GM18861 (cell line): Measurements from ENCODE around the gene AGAP2.

Source experiments
- ATAC-seq: cut with Tn5 transposase; IDR thresholded peaks from one replicate; pipeline ENCODE4 v1.9.1; 2021; ENCODE audit not compliant: unreplicated experiment

Gene AGAP2

GRCh38 chr12:57767876-57768275, 29.3 kb upstream of the AGAP2 start:
- no peak for ATAC-seq

GRCh38 chr12:57767305-57767698, 28.8 kb upstream of the AGAP2 start:
- ATAC-seq, result no peak

GRCh38 chr12:57766464-57767304, 28.1 kb upstream of the AGAP2 start, which contains the start of gene CYP27B1:
CYP27B1 (minus strand) TSS chr12:57767078; CDS start chr12:57767041, 37 bp downstream.
- no peak for ATAC-seq

GRCh38 chr12:57765698-57766463, 27.3 kb upstream of the AGAP2 start:
- no peak for ATAC-seq

GRCh38 chr12:57765003-57765697, 26.6 kb upstream of the AGAP2 start:
- no peak for ATAC-seq

- ATAC-seq, result no peak
Measured at GRCh38 chr12:57764662-57765002, 26.1 kb upstream of the AGAP2 start.

- ATAC-seq, result no peak
Measured at GRCh38 chr12:57763881-57764661, 25.5 kb upstream of the AGAP2 start.

- no peak for ATAC-seq
Measured at GRCh38 chr12:57762463-57762862, 23.9 kb upstream of the AGAP2 start.

GRCh38 chr12:57761391-57761998, 23.0 kb upstream of the AGAP2 start:
- ATAC-seq, result no peak

- ATAC-seq, result no peak
Measured at GRCh38 chr12:57760347-57760982, 21.9 kb upstream of the AGAP2 start.

- ATAC-seq, result no peak
Measured at GRCh38 chr12:57759360-57759980, 20.9 kb upstream of the AGAP2 start.

GRCh38 chr12:57758552-57759359, 20.2 kb upstream of the AGAP2 start:
- no peak for ATAC-seq

- no peak for ATAC-seq
Measured at GRCh38 chr12:57757771-57758170, 19.2 kb upstream of the AGAP2 start.

- no peak for ATAC-seq
Measured at GRCh38 chr12:57756406-57757341, 18.1 kb upstream of the AGAP2 start.

- ATAC-seq, result no peak
Measured at GRCh38 chr12:57755454-57756372, 17.2 kb upstream of the AGAP2 start.

- no peak for ATAC-seq
Measured at GRCh38 chr12:57755194-57755453, 16.6 kb upstream of the AGAP2 start.
